ENCODE results near the gene LENG1.
A peak's percentile ranks its signal among the peaks of the same experiment; 100 is the strongest.

LENG1 gene

GRCh38 chr19:54180691-54181091 is 21.2 kb upstream of the LENG1 start:
- TF ChIP-seq ZBTB7A (IDR thresholded peaks at IDR 0.05; ENCODE audit: low read depth) (no peak), YY1 (IDR thresholded peaks at IDR 0.05; ENCODE audit: low read depth) (no peak), CEBPB (IDR thresholded peaks at IDR 0.05) (no peak)

- TF ChIP-seq TCF12 (IDR thresholded peaks at IDR 0.05; ENCODE audit: low read depth) = no peak
- TF ChIP-seq YY1 (IDR thresholded peaks at IDR 0.05; ENCODE audit: low read depth) = no peak
- TF ChIP-seq RAD21 (IDR thresholded peaks at IDR 0.05; ENCODE audit: low read depth) = no peak
- no peak for TF ChIP-seq CREB1 (IDR thresholded peaks at IDR 0.05; ENCODE audit: low read depth)
- no peak for TF ChIP-seq CEBPB (IDR thresholded peaks at IDR 0.05)
- TF ChIP-seq MAX (IDR thresholded peaks at IDR 0.05) = no peak
- TF ChIP-seq ZBTB7A (IDR thresholded peaks at IDR 0.05; ENCODE audit: low read depth) = no peak
- TF ChIP-seq USF1 (IDR thresholded peaks at IDR 0.05) = no peak
- no peak for TF ChIP-seq TEAD4 (IDR thresholded peaks at IDR 0.05)
- no peak for TF ChIP-seq EP300 (IDR thresholded peaks at IDR 0.05; ENCODE audit: borderline replicate concordance)
- TF ChIP-seq EGR1 (IDR thresholded peaks at IDR 0.05) = no peak
- TF ChIP-seq REST (IDR thresholded peaks at IDR 0.05; ENCODE audit: low read depth) = no peak
- TF ChIP-seq NFIC (IDR thresholded peaks at IDR 0.05) = no peak
- no peak for TF ChIP-seq TAF1 (IDR thresholded peaks at IDR 0.05; ENCODE audit: low read depth)
- no peak for TF ChIP-seq FOXM1 (IDR thresholded peaks at IDR 0.05; ENCODE audit: borderline replicate concordance, low read depth)
These were observed 20.5 kb upstream of the LENG1 start for GRCh38 chr19:54179921-54180461.

- TF ChIP-seq TCF12 (IDR thresholded peaks at IDR 0.05; ENCODE audit: low read depth) (no peak), USF1 (IDR thresholded peaks at IDR 0.05) (no peak), RAD21 (IDR thresholded peaks at IDR 0.05; ENCODE audit: low read depth) (no peak), YY1 (IDR thresholded peaks at IDR 0.05; ENCODE audit: low read depth) (no peak), ZBTB7A (IDR thresholded peaks at IDR 0.05; ENCODE audit: low read depth) (no peak), REST (IDR thresholded peaks at IDR 0.05; ENCODE audit: low read depth) (no peak), EP300 (IDR thresholded peaks at IDR 0.05; ENCODE audit: borderline replicate concordance) (no peak), MAX (IDR thresholded peaks at IDR 0.05) (no peak), CREB1 (IDR thresholded peaks at IDR 0.05; ENCODE audit: low read depth) (no peak), EGR1 (IDR thresholded peaks at IDR 0.05) (no peak)
These were observed 19.8 kb upstream of the LENG1 start for GRCh38 chr19:54179262-54179852.

GRCh38 chr19:54178581-54179261 is 19.2 kb upstream of the LENG1 start:
- TF ChIP-seq USF1 (IDR thresholded peaks at IDR 0.05) (peak; percentile 41; the same call in 1 of the 2 replicates), FOXM1 (IDR thresholded peaks at IDR 0.05; ENCODE audit: borderline replicate concordance, low read depth) (no peak), RAD21 (IDR thresholded peaks at IDR 0.05; ENCODE audit: low read depth) (no peak)

DNA sequence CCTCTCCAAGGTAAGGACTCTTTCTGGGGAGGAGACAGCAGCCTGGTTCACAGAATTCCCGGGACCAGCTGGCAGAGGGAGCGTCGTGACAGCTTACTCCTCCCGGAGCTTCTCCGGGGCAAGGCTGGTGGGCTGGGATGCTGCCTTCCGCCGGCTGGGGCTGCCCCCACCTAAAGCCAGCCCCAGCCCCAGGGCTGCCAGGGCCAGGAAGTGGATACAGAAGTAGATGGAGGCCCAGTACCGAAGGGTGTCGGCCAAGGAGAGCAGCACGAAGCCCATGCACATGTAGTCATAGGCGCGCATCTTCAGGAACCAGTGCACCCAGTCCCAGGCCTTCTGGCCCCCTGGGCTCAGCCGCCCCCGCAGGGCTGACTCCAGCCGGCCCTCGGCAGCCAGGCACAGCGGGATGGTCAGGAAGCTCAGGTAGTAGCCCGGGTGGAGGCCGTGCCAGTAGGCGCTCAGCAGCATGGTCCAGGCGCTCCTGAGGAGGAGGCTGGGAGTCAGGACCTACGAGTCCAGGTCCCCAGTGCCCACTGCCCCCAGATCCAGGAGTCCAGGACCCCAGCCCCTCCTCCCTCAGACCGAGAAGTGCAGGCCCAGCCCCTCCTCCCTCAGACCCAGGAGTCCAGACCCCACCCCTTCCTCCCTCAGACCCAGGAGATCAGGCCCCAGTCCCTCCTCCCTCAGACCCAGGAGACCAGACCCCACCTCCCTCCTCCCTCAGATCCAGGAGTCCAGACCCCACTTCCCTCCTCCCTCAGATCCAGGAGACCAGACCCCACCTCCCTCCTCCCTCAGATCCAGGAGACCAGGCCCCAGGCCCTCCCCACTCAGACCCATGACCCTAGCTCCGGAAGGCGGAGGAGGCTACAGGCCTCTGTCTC is 14.7 kb upstream of the LENG1 start:
- TF ChIP-seq RAD21 (IDR thresholded peaks at IDR 0.05; ENCODE audit: low read depth) (no peak), ZBTB7A (IDR thresholded peaks at IDR 0.05; ENCODE audit: low read depth) (no peak), TEAD4 (IDR thresholded peaks at IDR 0.05) (no peak), YY1 (IDR thresholded peaks at IDR 0.05; ENCODE audit: low read depth) (no peak), TAF1 (IDR thresholded peaks at IDR 0.05; ENCODE audit: low read depth) (no peak), USF1 (IDR thresholded peaks at IDR 0.05) (no peak), CREB1 (IDR thresholded peaks at IDR 0.05; ENCODE audit: low read depth) (no peak), FOXM1 (IDR thresholded peaks at IDR 0.05; ENCODE audit: borderline replicate concordance, low read depth) (no peak), CEBPB (IDR thresholded peaks at IDR 0.05) (no peak), NFIC (IDR thresholded peaks at IDR 0.05) (no peak), TCF12 (IDR thresholded peaks at IDR 0.05; ENCODE audit: low read depth) (no peak)

Measured in Ishikawa (cell line).